Measurements from ENCODE around the gene CLMP.

Gene CLMP

GRCh38 chr11:123231256-123231655 is 36.2 kb upstream of the CLMP start:
- Mint-ChIP-seq H3K4me1 (ENCODE audit: low read depth in 2 of 2) (peaks cover 11% of the 10 kb centered on the region in 2 donors), H3K27ac (no peak overlapping the region), H3K4me3 (no peak overlapping the region), H3K36me3 (ENCODE audit: insufficient read depth) (no peaks in the 10 kb centered on the region), H3K27me3 (peaks cover 4 to 7% of the 10 kb centered on the region in 2 donors), H3K9me3 (no peaks in the 10 kb centered on the region)
- no peak for DNase-seq
- no peak for ATAC-seq (replicated peaks)

- Mint-ChIP-seq H3K36me3 (ENCODE audit: insufficient read depth) (no peaks in the 10 kb centered on the region), H3K4me1 (ENCODE audit: low read depth in 2 of 2) (peaks cover 11% of the 10 kb centered on the region in 2 donors), H3K4me3 (no peak overlapping the region), H3K27me3 (peaks cover 13% of the 10 kb centered on the region in 2 donors), H3K9me3 (no peaks in the 10 kb centered on the region), H3K27ac (no peak overlapping the region)
- DNase-seq (no peak), ATAC-seq (replicated peaks) (no peak)
Measured at GRCh38 chr11:123230346-123230745, 35.3 kb upstream of the CLMP start.

- H3K36me3 Mint-ChIP-seq (ENCODE audit: insufficient read depth), result no peaks in the 10 kb centered on the region
- no peak overlapping the region for H3K4me3 Mint-ChIP-seq
- peaks cover 13% of the 10 kb centered on the region in 2 donors for H3K27me3 Mint-ChIP-seq
- no peak for ATAC-seq (replicated peaks)
- H3K27ac Mint-ChIP-seq, result no peak overlapping the region
- H3K4me1 Mint-ChIP-seq (ENCODE audit: low read depth in 2 of 2), result peaks cover 10% of the 10 kb centered on the region in 2 donors
- DNase-seq, result no peak
- H3K9me3 Mint-ChIP-seq, result no peaks in the 10 kb centered on the region
Measured at GRCh38 chr11:123228496-123229163, 33.6 kb upstream of the CLMP start.

- H3K27me3 Mint-ChIP-seq, result peaks cover 18% of the 10 kb centered on the region in 2 donors
- no peak overlapping the region for H3K4me3 Mint-ChIP-seq
- H3K9me3 Mint-ChIP-seq, result no peaks in the 10 kb centered on the region
- no peak for DNase-seq
- ATAC-seq (replicated peaks), result no peak
- no peak overlapping the region for H3K27ac Mint-ChIP-seq
- H3K36me3 Mint-ChIP-seq (ENCODE audit: insufficient read depth), result no peaks in the 10 kb centered on the region
- H3K4me1 Mint-ChIP-seq (ENCODE audit: low read depth in 2 of 2), result peaks cover 3% of the 10 kb centered on the region in 2 donors
Measured at GRCh38 chr11:123227763-123228495, 32.9 kb upstream of the CLMP start.

GRCh38 chr11:123221584-123221983 is 26.5 kb upstream of the CLMP start:
- H3K4me3 Mint-ChIP-seq, result no peak overlapping the region
- no peaks in the 10 kb centered on the region for H3K9me3 Mint-ChIP-seq
- H3K27ac Mint-ChIP-seq, result no peak overlapping the region
- ATAC-seq (replicated peaks), result no peak
- H3K36me3 Mint-ChIP-seq (ENCODE audit: insufficient read depth), result no peaks in the 10 kb centered on the region
- no peaks in the 10 kb centered on the region for H3K4me1 Mint-ChIP-seq (ENCODE audit: low read depth in 2 of 2)
- no peak for DNase-seq
- H3K27me3 Mint-ChIP-seq, result peaks cover 30 to 49% of the 10 kb centered on the region in 2 donors

GRCh38 chr11:123221096-123221561 is 26.1 kb upstream of the CLMP start:
- no peak overlapping the region for H3K4me3 Mint-ChIP-seq
- peaks cover 30 to 53% of the 10 kb centered on the region in 2 donors for H3K27me3 Mint-ChIP-seq
- no peak for ATAC-seq (replicated peaks)
- no peaks in the 10 kb centered on the region for H3K36me3 Mint-ChIP-seq (ENCODE audit: insufficient read depth)
- no peak overlapping the region for H3K27ac Mint-ChIP-seq
- H3K4me1 Mint-ChIP-seq (ENCODE audit: low read depth in 2 of 2), result no peaks in the 10 kb centered on the region
- DNase-seq, result no peak
- no peaks in the 10 kb centered on the region for H3K9me3 Mint-ChIP-seq

- no peaks in the 10 kb centered on the region for H3K36me3 Mint-ChIP-seq (ENCODE audit: insufficient read depth)
- H3K27ac Mint-ChIP-seq, result no peak overlapping the region
- H3K4me3 Mint-ChIP-seq, result no peak overlapping the region
- H3K9me3 Mint-ChIP-seq, result no peaks in the 10 kb centered on the region
- no peaks in the 10 kb centered on the region for H3K4me1 Mint-ChIP-seq (ENCODE audit: low read depth in 2 of 2)
- ATAC-seq (replicated peaks) (no peak), DNase-seq (no peak)
- H3K27me3 Mint-ChIP-seq, result peaks cover 39 to 62% of the 10 kb centered on the region in 2 donors
Measured at GRCh38 chr11:123219066-123219690, 24.1 kb upstream of the CLMP start.

- Mint-ChIP-seq H3K27me3 (peaks cover 46 to 62% of the 10 kb centered on the region in 2 donors), H3K27ac (no peak overlapping the region), H3K36me3 (ENCODE audit: insufficient read depth) (no peaks in the 10 kb centered on the region), H3K9me3 (no peaks in the 10 kb centered on the region), H3K4me3 (no peak overlapping the region), H3K4me1 (ENCODE audit: low read depth in 2 of 2) (no peaks in the 10 kb centered on the region)
- DNase-seq, result no peak
- no peak for ATAC-seq (replicated peaks)
Measured at GRCh38 chr11:123218451-123218850, 23.4 kb upstream of the CLMP start.

- no peak overlapping the region for H3K4me3 Mint-ChIP-seq
- DNase-seq (no peak), ATAC-seq (replicated peaks) (no peak)
- H3K36me3 Mint-ChIP-seq (ENCODE audit: insufficient read depth), result no peaks in the 10 kb centered on the region
- H3K9me3 Mint-ChIP-seq, result no peaks in the 10 kb centered on the region
- H3K27ac Mint-ChIP-seq, result no peak overlapping the region
- H3K27me3 Mint-ChIP-seq, result peaks cover 45 to 56% of the 10 kb centered on the region in 2 donors
- H3K4me1 Mint-ChIP-seq (ENCODE audit: low read depth in 2 of 2), result no peaks in the 10 kb centered on the region
Measured at GRCh38 chr11:123217897-123218296, 22.8 kb upstream of the CLMP start.

- H3K36me3 Mint-ChIP-seq (ENCODE audit: insufficient read depth), result no peaks in the 10 kb centered on the region
- H3K9me3 Mint-ChIP-seq, result no peaks in the 10 kb centered on the region
- no peak for DNase-seq
- no peak overlapping the region for H3K4me3 Mint-ChIP-seq
- no peak overlapping the region for H3K27ac Mint-ChIP-seq
- no peak for ATAC-seq (replicated peaks)
- H3K27me3 Mint-ChIP-seq, result peaks cover 52 to 53% of the 10 kb centered on the region in 2 donors
- no peaks in the 10 kb centered on the region for H3K4me1 Mint-ChIP-seq (ENCODE audit: low read depth in 2 of 2)
Measured at GRCh38 chr11:123216249-123216648, 21.2 kb upstream of the CLMP start.

GRCh38 chr11:123214940-123215339 is 19.9 kb upstream of the CLMP start:
- no peak for DNase-seq
- no peak for ATAC-seq (replicated peaks)
- Mint-ChIP-seq H3K27ac (no peak overlapping the region), H3K4me1 (ENCODE audit: low read depth in 2 of 2) (no peaks in the 10 kb centered on the region), H3K4me3 (no peak overlapping the region), H3K36me3 (ENCODE audit: insufficient read depth) (no peaks in the 10 kb centered on the region), H3K9me3 (no peaks in the 10 kb centered on the region), H3K27me3 (peaks cover 50 to 58% of the 10 kb centered on the region in 2 donors)

GRCh38 chr11:123214396-123214795 is 19.3 kb upstream of the CLMP start:
- H3K27me3 Mint-ChIP-seq, result peaks cover 56 to 62% of the 10 kb centered on the region in 2 donors
- H3K36me3 Mint-ChIP-seq (ENCODE audit: insufficient read depth), result no peaks in the 10 kb centered on the region
- no peak for DNase-seq
- H3K4me1 Mint-ChIP-seq (ENCODE audit: low read depth in 2 of 2), result no peaks in the 10 kb centered on the region
- ATAC-seq (replicated peaks), result no peak
- H3K9me3 Mint-ChIP-seq, result no peaks in the 10 kb centered on the region
- no peak overlapping the region for H3K4me3 Mint-ChIP-seq
- H3K27ac Mint-ChIP-seq, result no peak overlapping the region

- DNase-seq, result no peak
- H3K27ac Mint-ChIP-seq, result no peak overlapping the region
- H3K27me3 Mint-ChIP-seq, result peaks cover 66 to 67% of the 10 kb centered on the region in 2 donors
- H3K4me3 Mint-ChIP-seq, result no peak overlapping the region
- no peaks in the 10 kb centered on the region for H3K36me3 Mint-ChIP-seq (ENCODE audit: insufficient read depth)
- no peaks in the 10 kb centered on the region for H3K9me3 Mint-ChIP-seq
- no peaks in the 10 kb centered on the region for H3K4me1 Mint-ChIP-seq (ENCODE audit: low read depth in 2 of 2)
- no peak for ATAC-seq (replicated peaks)
Measured at GRCh38 chr11:123213307-123213771, 18.3 kb upstream of the CLMP start.

Measured in effector memory CD8-positive, alpha-beta T cell (primary cell).